Endodermal cell (in vitro differentiated cells): ENCODE results near the gene TIMM8B. TPM values are rescaled to one million over a fixed set of nuclear protein-coding genes. Genes with fewer than 3 reads are reported as not detected.

Source experiments
- DNase-seq: peaks from one replicate; pipeline ENCODE4 v3.0.0-alpha.2; 2017
- H3K27ac ChIP-seq: 2 replicates; pipeline ENCODE4 v1.5.1; 2013; ENCODE audit warnings: mild to moderate bottlenecking, low read depth, low read length, moderate library complexity
- H3K27me3 ChIP-seq: 2 replicates; pipeline ENCODE4 v1.6.1; 2013; ENCODE audit warnings: mild to moderate bottlenecking, low read length, moderate library complexity; ENCODE audit not compliant: insufficient read depth, control insufficient read depth, poor library complexity, severe bottlenecking
- H3K36me3 ChIP-seq: 2 replicates; pipeline ENCODE4 v1.7.0; 2013; ENCODE audit warnings: mild to moderate bottlenecking, low read length, moderate library complexity; ENCODE audit not compliant: control insufficient read depth, insufficient read depth
- H3K4me1 ChIP-seq: one replicate; pipeline ENCODE4 v1.7.0; 2013; ENCODE audit warnings: low read length; ENCODE audit not compliant: control insufficient read depth, insufficient read depth
- H3K4me3 ChIP-seq: 2 replicates; pipeline ENCODE4 v1.5.1; 2013; ENCODE audit warnings: mild to moderate bottlenecking, low read length, moderate library complexity
- H3K9ac ChIP-seq: 2 replicates; pipeline ENCODE4 v1.6.1; 2013; ENCODE audit warnings: mild to moderate bottlenecking, low read length, moderate library complexity; ENCODE audit not compliant: poor library complexity, severe bottlenecking; ENCODE audit errors: extremely low read depth
- H3K9me3 ChIP-seq: 2 replicates; pipeline ENCODE4 v1.6.1; 2013; ENCODE audit warnings: mild to moderate bottlenecking, low read length, moderate library complexity; ENCODE audit not compliant: control insufficient read depth
- H3K27ac Mint-ChIP-seq: 2 replicates; pipeline ENCODE4 v1.8.0; 2020; ENCODE audit warnings: mixed read lengths
- H3K27me3 Mint-ChIP-seq: 2 replicates; pipeline ENCODE4 v1.8.0; 2021; ENCODE audit warnings: mild to moderate bottlenecking, mixed read lengths; ENCODE audit not compliant: insufficient read depth
- H3K36me3 Mint-ChIP-seq: 2 replicates; pipeline ENCODE4 v1.8.0; 2020; ENCODE audit warnings: low read depth, mixed read lengths
- H3K4me1 Mint-ChIP-seq: 2 replicates; pipeline ENCODE4 v1.8.0; 2020; ENCODE audit warnings: mixed read lengths
- H3K4me3 Mint-ChIP-seq: 2 replicates; pipeline ENCODE4 v1.8.0; 2020; ENCODE audit warnings: mild to moderate bottlenecking, moderate library complexity, mixed read lengths
- H3K9me3 Mint-ChIP-seq: 2 replicates; pipeline ENCODE4 v1.8.0; 2020; ENCODE audit warnings: mild to moderate bottlenecking, mixed read lengths
- WGBS, 2 experiments: methylation state at CpG; one replicate each; pipeline versions ENCODE4 v1.1.5 to v1.1.7; 2013; ENCODE audit warnings: missing lambda C conversion rate in 2 of 2, mixed read lengths in 1 of 2; ENCODE audit not compliant: insufficient coverage in 1 of 2, insufficient read length in 1 of 2; 5-methylcytosine and 5-hydroxymethylcytosine counted together
- long read RNA-seq, 4 experiments: library from polyadenylated mRNA in 2 of 4; library from RNA in 1 of 4; library from capped mRNA in 1 of 4; stranded (forward) in 3 of 4; unstranded in 1 of 4; transcript quantifications; one replicate each; pipeline ENCODE4 v2.0.0, GENCODE V29; 2020 to 2021; ENCODE audit warnings: inconsistent platforms in 1 of 4
- polyA plus RNA-seq, 2 experiments: library from polyadenylated mRNA; stranded (reverse); fragments of 50-300 nt; gene quantifications; one replicate each; pipeline ENCODE4 v1.2.3, GENCODE V29; 2013
- total RNA-seq, 2 donors: library from RNA; stranded (reverse); fragmentation: NEBNext Ultra II Directional in 1 of 2; extraction: Animal tissue kit (Norgen Biotek cat#: 25700) in 1 of 2; gene quantifications; 2 replicates in 1 of 2; 3 replicates in 1 of 2; pipeline ENCODE4 v1.2.1, GENCODE V29; 2021
- TF ChIP-seq, protein P1 (sequence below): fragments of 200-600 bp; sonication (generic); conservative IDR thresholded peaks from 2 replicates; pipeline ENCODE4 v1.5.0; 2021; ENCODE audit warnings: antibody characterized with exemption, mild to moderate bottlenecking

TIMM8B gene, protein sequence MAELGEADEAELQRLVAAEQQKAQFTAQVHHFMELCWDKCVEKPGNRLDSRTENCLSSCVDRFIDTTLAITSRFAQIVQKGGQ
- total RNA-seq: 10 to 100 TPM; 65.1 to 71.3 TPM
- 79.6 TPM for polyA plus RNA-seq (2013, experiment 1 of 2)
- polyA plus RNA-seq (2013, experiment 2 of 2): 83.0 TPM
- long read RNA-seq, experiment 1, transcript TIMM8B-201 (2 exons, 819 nt): major isoform, 39 of 47 reads
- long read RNA-seq, experiment 1, transcript TIMM8B-203 (3 exons, 1,155 nt): minor isoform, 5 of 47 reads
- long read RNA-seq, experiment 1, partial matches to known transcripts: 2 of 47 reads
- long read RNA-seq, experiment 1, other reads (novel, unspliced or antisense): 1 of 47 reads
- long read RNA-seq, experiment 2, transcript TIMM8B-201 (2 exons, 819 nt): major isoform, 31 of 48 reads
- long read RNA-seq, experiment 2, transcript TIMM8B-203 (3 exons, 1,155 nt): minor isoform, 14 of 48 reads
- long read RNA-seq, experiment 2, partial matches to known transcripts: 0 of 48 reads
- long read RNA-seq, experiment 2, other reads (novel, unspliced or antisense): 1 of 48 reads
- long read RNA-seq, experiment 3, transcript TIMM8B-201 (2 exons, 819 nt): major isoform, 16 of 25 reads
- long read RNA-seq, experiment 3, transcript TIMM8B-203 (3 exons, 1,155 nt): minor isoform, 7 of 25 reads
- long read RNA-seq, experiment 3, partial matches to known transcripts: 0 of 25 reads
- long read RNA-seq, experiment 3, other reads (novel, unspliced or antisense): 2 of 25 reads
- long read RNA-seq, experiment 4, transcript TIMM8B-203 (3 exons, 1,155 nt): major isoform, 14 of 22 reads
- long read RNA-seq, experiment 4, partial matches to known transcripts: 1 of 22 reads
- long read RNA-seq, experiment 4, other reads (novel, unspliced or antisense): 4 of 22 reads

DNA sequence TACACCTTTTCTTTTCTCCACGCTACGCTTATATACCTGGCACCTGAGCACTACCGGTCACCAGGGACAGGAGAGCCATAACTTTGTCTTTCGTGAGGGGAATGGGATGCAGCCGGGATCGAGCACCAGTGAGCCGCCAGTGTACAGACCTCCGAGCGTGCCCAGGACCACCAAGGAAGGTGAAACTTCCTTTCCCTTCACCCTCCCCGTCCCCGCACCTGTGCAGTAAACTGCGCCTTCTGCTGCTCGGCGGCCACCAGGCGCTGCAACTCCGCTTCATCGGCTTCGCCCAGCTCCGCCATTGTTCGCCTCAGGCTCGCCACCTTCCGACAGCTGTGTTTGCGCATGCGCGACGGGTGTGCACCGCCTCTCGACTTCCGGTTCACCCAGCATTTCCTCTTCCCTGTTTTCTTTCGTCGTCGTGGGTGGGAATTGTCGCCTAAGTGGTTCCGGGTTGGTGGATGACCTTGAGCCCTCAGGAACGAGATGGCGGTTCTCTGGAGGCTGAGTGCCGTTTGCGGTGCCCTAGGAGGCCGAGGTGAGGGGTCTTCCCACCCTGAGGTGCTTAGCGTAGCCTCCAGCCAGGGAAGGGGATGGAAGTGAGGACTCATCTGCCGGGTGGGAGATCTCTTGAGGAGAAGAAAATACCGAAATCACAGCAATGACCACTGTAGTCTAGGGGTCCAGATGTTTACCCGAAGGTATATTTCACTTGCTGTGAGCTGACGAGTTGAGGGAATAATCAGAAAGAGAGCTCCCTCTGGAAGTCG, at the start of gene TIMM8B, which contains the start of gene SDHD:
TSS of gene TIMM8B (minus strand) at position 335 of the 770 bp plus-strand sequence. CDS start at position 302, 33 bp downstream.
TSS of gene SDHD (plus strand) at position 452 of the 770 bp plus-strand sequence. CDS start at position 487, 35 bp downstream.
- H3K4me3 ChIP-seq: peak within 1 kb of the TSS; percentile 97
- peaks cover 20% of the 10 kb centered on the region for H3K4me1 Mint-ChIP-seq
- DNase-seq: peak; percentile 98
- peak within 1 kb of the TSS; percentile 99 for H3K4me3 Mint-ChIP-seq
- H3K27ac Mint-ChIP-seq: peak within 1 kb of the TSS; percentile 97
- peak within 1 kb of the TSS; percentile 79 for H3K9ac ChIP-seq
- WGBS, 2 experiments: 0% methylated on average over 32 to 45 of the region's 45 CpGs
- H3K36me3 Mint-ChIP-seq: peaks cover 69% of the 10 kb centered on the region
- no peak within 1 kb of the TSS for H3K27ac ChIP-seq
- peaks cover 73% of the 10 kb centered on the region for H3K36me3 ChIP-seq
- no peaks in the 10 kb centered on the region for H3K4me1 ChIP-seq
- no peaks in the 10 kb centered on the region for H3K27me3 ChIP-seq
- TF ChIP-seq, protein P1, sequence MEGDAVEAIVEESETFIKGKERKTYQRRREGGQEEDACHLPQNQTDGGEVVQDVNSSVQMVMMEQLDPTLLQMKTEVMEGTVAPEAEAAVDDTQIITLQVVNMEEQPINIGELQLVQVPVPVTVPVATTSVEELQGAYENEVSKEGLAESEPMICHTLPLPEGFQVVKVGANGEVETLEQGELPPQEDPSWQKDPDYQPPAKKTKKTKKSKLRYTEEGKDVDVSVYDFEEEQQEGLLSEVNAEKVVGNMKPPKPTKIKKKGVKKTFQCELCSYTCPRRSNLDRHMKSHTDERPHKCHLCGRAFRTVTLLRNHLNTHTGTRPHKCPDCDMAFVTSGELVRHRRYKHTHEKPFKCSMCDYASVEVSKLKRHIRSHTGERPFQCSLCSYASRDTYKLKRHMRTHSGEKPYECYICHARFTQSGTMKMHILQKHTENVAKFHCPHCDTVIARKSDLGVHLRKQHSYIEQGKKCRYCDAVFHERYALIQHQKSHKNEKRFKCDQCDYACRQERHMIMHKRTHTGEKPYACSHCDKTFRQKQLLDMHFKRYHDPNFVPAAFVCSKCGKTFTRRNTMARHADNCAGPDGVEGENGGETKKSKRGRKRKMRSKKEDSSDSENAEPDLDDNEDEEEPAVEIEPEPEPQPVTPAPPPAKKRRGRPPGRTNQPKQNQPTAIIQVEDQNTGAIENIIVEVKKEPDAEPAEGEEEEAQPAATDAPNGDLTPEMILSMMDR: peak; percentile 55
- H3K27me3 Mint-ChIP-seq: no peaks in the 10 kb centered on the region
- no peaks in the 10 kb centered on the region for H3K9me3 Mint-ChIP-seq
- no peaks in the 10 kb centered on the region for H3K9me3 ChIP-seq

DNA sequence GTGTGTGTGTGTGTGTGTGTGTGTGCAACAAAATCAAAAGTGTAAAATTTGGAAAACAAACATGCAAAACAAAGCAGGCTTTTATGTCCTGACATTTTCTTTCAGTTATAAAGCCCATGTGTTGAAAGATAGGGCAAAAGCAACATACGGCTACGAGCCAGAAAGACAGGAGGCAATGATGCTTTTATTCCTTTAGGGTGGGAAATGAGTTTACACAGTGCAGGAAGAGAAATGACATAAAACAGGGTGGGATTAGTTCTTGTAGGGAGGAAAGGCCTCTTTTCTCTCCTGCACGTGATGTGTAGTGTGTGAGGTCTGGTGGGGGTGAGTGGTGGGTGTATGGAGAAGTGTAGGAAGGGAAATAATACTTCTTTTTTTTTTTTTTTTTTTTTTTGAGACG, 47.9 kb upstream of the TIMM8B start:
- Mint-ChIP-seq H3K4me3 (no peak overlapping the region), H3K36me3 (no peaks in the 10 kb centered on the region), H3K27ac (no peak overlapping the region), H3K27me3 (no peaks in the 10 kb centered on the region), H3K4me1 (no peaks in the 10 kb centered on the region), H3K9me3 (no peaks in the 10 kb centered on the region)
- Histone ChIP-seq H3K27me3 (no peaks in the 10 kb centered on the region), H3K9ac (no peak overlapping the region), H3K4me3 (no peak overlapping the region), H3K27ac (no peak overlapping the region), H3K9me3 (no peaks in the 10 kb centered on the region), H3K36me3 (no peaks in the 10 kb centered on the region), H3K4me1 (no peaks in the 10 kb centered on the region)
- WGBS, 2 experiments: 91 to 100% methylated on average over 2 of the region's 4 CpGs
- DNase-seq: no peak
- TF ChIP-seq, protein P1: no peak

DNA sequence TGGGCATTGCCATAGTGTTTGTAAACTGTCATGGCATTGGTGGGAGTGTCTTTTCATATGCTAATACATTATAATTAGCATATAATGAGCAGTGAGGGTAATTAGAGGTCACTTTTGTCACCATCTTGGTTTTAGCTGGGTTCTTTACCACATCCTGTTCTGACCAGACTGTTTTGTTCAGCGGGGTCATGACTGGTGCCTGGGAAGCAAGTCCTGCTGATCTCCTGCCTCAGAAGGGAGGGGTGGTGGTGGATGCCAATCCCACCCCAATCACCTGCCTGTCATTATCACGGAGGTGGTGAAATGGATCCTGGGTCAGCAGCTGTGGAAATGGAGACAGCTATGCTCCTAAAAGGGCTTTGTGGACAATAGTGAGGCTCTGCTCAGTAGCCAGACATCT, 46.2 kb upstream of the TIMM8B start:
- no peaks in the 10 kb centered on the region for H3K9me3 Mint-ChIP-seq
- TF ChIP-seq, protein P1: no peak
- H3K27me3 Mint-ChIP-seq: no peaks in the 10 kb centered on the region
- no peak overlapping the region for H3K4me3 Mint-ChIP-seq
- Histone ChIP-seq H3K36me3 (no peaks in the 10 kb centered on the region), H3K4me3 (no peak overlapping the region), H3K9me3 (no peaks in the 10 kb centered on the region), H3K4me1 (no peaks in the 10 kb centered on the region), H3K27me3 (no peaks in the 10 kb centered on the region), H3K27ac (no peak overlapping the region), H3K9ac (no peak overlapping the region)
- DNase-seq: no peak
- no peaks in the 10 kb centered on the region for H3K4me1 Mint-ChIP-seq
- H3K36me3 Mint-ChIP-seq: no peaks in the 10 kb centered on the region
- 82 to 100% methylated on average over 1 to 2 of the region's 2 CpGs for WGBS, 2 experiments
- no peak overlapping the region for H3K27ac Mint-ChIP-seq
